Astrocyte (in vitro differentiated cells and primary cell): Measurements from ENCODE around the gene SYVN1. TPM values are rescaled to one million over a fixed set of nuclear protein-coding genes. Genes with fewer than 3 reads are reported as not detected.

Experiments used
- DNase-seq: peaks from one replicate; pipeline ENCODE4 v3.0.0-alpha.2; 2010; ENCODE audit warnings: low read depth
- FAIRE-seq: peaks from 2 replicates; lab custom pipeline; 2011; peaks lifted over from hg19 to GRCh38; lab: Jason Lieb, UNC
- H2AFZ ChIP-seq: 2 replicates; pipeline ENCODE4 v1.6.0; 2012; ENCODE audit warnings: low read depth, low read length, inconsistent platforms
- H3K27ac ChIP-seq: 2 replicates; pipeline ENCODE4 v1.5.1; 2011; ENCODE audit warnings: low read depth, low read length, inconsistent platforms
- H3K27me3 ChIP-seq: 2 replicates; pipeline ENCODE4 v1.6.0; 2011; ENCODE audit warnings: low read length, inconsistent platforms; ENCODE audit not compliant: insufficient read depth
- H3K36me3 ChIP-seq: 2 replicates; pipeline ENCODE4 v1.5.1; 2011; ENCODE audit warnings: low read length, inconsistent platforms; ENCODE audit not compliant: insufficient read depth
- H3K4me1 ChIP-seq: 2 replicates; pipeline ENCODE4 v1.5.1; 2011; ENCODE audit warnings: low read length, inconsistent platforms; ENCODE audit not compliant: insufficient read depth
- H3K4me2 ChIP-seq: 2 replicates; pipeline ENCODE4 v1.6.0; 2012; ENCODE audit warnings: low read length, inconsistent platforms
- H3K4me3 ChIP-seq: 2 replicates; pipeline ENCODE4 v1.5.1; 2011; ENCODE audit warnings: low read depth, mild to moderate bottlenecking, low read length, inconsistent platforms; ENCODE audit not compliant: insufficient read depth
- H3K79me2 ChIP-seq: 2 replicates; pipeline ENCODE4 v1.6.0; 2012; ENCODE audit warnings: mild to moderate bottlenecking, low read length, inconsistent platforms; ENCODE audit not compliant: insufficient read depth
- H3K9ac ChIP-seq: 2 replicates; pipeline ENCODE4 v1.6.0; 2012; ENCODE audit warnings: mild to moderate bottlenecking, low read length, inconsistent platforms
- H3K9me3 ChIP-seq: 2 replicates; pipeline ENCODE4 v1.5.1; 2012; ENCODE audit warnings: low read depth, mild to moderate bottlenecking, low read length, inconsistent platforms; ENCODE audit not compliant: insufficient read depth
- H4K20me1 ChIP-seq: 2 replicates; pipeline ENCODE4 v1.6.0; 2012; ENCODE audit warnings: low read length, inconsistent platforms; ENCODE audit not compliant: insufficient read depth
- H3K27ac Mint-ChIP-seq: one replicate; pipeline ENCODE4 v1.8.0; 2021; ENCODE audit warnings: mild to moderate bottlenecking, mixed read lengths; ENCODE audit not compliant: unreplicated experiment
- H3K27me3 Mint-ChIP-seq: one replicate; pipeline ENCODE4 v1.8.0; 2021; ENCODE audit warnings: low read depth, mixed read lengths; ENCODE audit not compliant: unreplicated experiment
- H3K36me3 Mint-ChIP-seq: one replicate; pipeline ENCODE4 v1.8.0; 2021; ENCODE audit warnings: low read depth, mixed read lengths; ENCODE audit not compliant: unreplicated experiment
- H3K4me1 Mint-ChIP-seq: one replicate; pipeline ENCODE4 v1.8.0; 2021; ENCODE audit warnings: low read depth, mixed read lengths; ENCODE audit not compliant: unreplicated experiment
- H3K4me3 Mint-ChIP-seq: one replicate; pipeline ENCODE4 v1.8.0; 2021; ENCODE audit warnings: mild to moderate bottlenecking, moderate library complexity, mixed read lengths; ENCODE audit not compliant: unreplicated experiment
- H3K9me3 Mint-ChIP-seq: one replicate; pipeline ENCODE4 v1.8.0; 2021; ENCODE audit warnings: mild to moderate bottlenecking, mixed read lengths; ENCODE audit not compliant: unreplicated experiment
- EZH2 ChIP-seq: IDR thresholded peaks from 2 replicates; pipeline ENCODE4 v1.6.1; 2012; ENCODE audit warnings: mild to moderate bottlenecking, low read length, inconsistent platforms; ENCODE audit not compliant: insufficient read depth
- total RNA-seq: library from RNA; stranded (reverse); gene quantifications from 2 replicates; pipeline ENCODE4 v1.2.1, GENCODE V29; 2021
- TF ChIP-seq, protein P1 (sequence below): IDR thresholded peaks from 2 replicates; pipeline ENCODE4 v1.5.1; 2011; ENCODE audit warnings: low read depth, mild to moderate bottlenecking, inconsistent platforms, low read length, moderate library complexity; ENCODE audit not compliant: insufficient read depth

Gene SYVN1
- total RNA-seq, 1 donor from 2014 or later: 43.0 TPM

DNA sequence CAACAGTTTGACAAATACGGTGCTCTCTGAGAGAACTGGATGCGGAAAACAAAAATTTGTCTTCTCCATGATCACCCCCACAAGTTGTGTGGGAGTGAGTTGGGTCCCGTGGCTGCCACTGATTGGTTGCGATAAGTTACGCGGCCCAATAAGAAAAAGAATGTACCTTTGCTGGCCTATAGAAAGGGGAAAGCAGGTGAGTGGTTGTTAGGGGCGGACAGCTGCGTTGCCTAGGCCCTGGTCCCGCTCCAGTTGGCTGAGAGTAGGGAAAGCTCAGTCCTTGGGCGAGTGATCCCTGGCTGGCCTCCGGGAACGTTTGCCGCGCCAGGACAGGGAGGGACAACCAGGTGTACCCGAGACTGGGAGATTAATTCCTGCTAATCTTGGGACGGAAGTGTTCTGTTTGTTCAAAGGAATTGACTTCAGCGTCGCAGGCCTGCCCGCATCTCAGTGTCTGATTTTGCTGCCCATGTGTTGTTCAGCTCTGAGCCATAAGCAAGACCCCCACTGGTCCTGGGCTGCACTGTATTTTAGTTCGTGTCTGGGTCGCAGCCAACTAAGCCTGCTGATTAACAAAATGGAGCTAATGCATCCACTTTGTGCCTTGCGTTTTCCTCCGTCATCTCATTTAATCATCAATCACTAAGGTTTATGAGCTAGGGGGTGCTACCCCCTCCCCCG lies 773 bp upstream of the SYVN1 start:
- peak; percentile 80 for FAIRE-seq
- TF ChIP-seq, protein P1, sequence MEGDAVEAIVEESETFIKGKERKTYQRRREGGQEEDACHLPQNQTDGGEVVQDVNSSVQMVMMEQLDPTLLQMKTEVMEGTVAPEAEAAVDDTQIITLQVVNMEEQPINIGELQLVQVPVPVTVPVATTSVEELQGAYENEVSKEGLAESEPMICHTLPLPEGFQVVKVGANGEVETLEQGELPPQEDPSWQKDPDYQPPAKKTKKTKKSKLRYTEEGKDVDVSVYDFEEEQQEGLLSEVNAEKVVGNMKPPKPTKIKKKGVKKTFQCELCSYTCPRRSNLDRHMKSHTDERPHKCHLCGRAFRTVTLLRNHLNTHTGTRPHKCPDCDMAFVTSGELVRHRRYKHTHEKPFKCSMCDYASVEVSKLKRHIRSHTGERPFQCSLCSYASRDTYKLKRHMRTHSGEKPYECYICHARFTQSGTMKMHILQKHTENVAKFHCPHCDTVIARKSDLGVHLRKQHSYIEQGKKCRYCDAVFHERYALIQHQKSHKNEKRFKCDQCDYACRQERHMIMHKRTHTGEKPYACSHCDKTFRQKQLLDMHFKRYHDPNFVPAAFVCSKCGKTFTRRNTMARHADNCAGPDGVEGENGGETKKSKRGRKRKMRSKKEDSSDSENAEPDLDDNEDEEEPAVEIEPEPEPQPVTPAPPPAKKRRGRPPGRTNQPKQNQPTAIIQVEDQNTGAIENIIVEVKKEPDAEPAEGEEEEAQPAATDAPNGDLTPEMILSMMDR: no peak
- TF ChIP-seq EZH2: no peak

DNA sequence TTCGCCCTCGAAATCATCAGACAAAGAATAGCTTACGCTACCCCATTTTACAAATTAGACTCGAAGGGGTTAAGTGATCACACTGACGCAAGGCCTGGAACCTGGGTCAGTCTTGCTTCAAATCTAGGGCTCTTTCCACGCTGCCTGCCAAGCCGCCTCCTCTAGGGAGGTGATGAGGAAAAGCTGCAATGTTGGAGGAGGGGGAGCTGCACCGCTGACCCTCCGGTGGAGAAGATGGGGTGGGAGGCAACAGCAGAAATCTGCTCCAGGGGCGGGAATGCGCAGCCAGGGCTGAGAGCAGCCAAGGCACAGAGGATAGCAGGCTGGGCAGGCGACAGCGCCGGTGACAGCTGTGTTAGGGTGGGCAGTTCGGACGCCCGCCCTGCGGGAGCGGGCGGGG lies 595 bp downstream of the SYVN1 start:
- peaks cover 8% of the 10 kb centered on the region for H3K4me1 Mint-ChIP-seq
- H3K4me3 ChIP-seq: peak overlapping the region; percentile 88
- peaks cover 50% of the 10 kb centered on the region for H4K20me1 ChIP-seq
- H3K4me3 Mint-ChIP-seq: peak overlapping the region; percentile 99
- TF ChIP-seq, protein P1: no peak
- TF ChIP-seq EZH2: no peak
- no peak for FAIRE-seq
- peak overlapping the region; percentile 100 for H3K27ac Mint-ChIP-seq
- no peaks in the 10 kb centered on the region for H3K27me3 Mint-ChIP-seq
- H3K9ac ChIP-seq: peak overlapping the region; percentile 98
- no peaks in the 10 kb centered on the region for H3K9me3 ChIP-seq
- H3K9me3 Mint-ChIP-seq: no peaks in the 10 kb centered on the region
- H3K4me1 ChIP-seq: peaks cover 13% of the 10 kb centered on the region
- no peaks in the 10 kb centered on the region for H3K27me3 ChIP-seq
- peaks cover 14% of the 10 kb centered on the region for H3K36me3 Mint-ChIP-seq
- peaks cover 24% of the 10 kb centered on the region for H3K36me3 ChIP-seq
- peak overlapping the region; percentile 99 for H3K27ac ChIP-seq
- DNase-seq: no peak
- peak overlapping the region; percentile 85 for H2AFZ ChIP-seq
- peak overlapping the region; percentile 98 for H3K4me2 ChIP-seq
- H3K79me2 ChIP-seq: peaks cover 38% of the 10 kb centered on the region

More for the DNA sequence above, 773 bp upstream of the SYVN1 start:
- Histone ChIP-seq H3K36me3 (peaks cover 12% of the 10 kb centered on the region), H3K4me1 (peaks cover 13% of the 10 kb centered on the region), H3K4me3 (peak overlapping the region; percentile 88), H3K27ac (peak overlapping the region; percentile 99), H3K79me2 (peaks cover 38% of the 10 kb centered on the region), H3K9me3 (no peaks in the 10 kb centered on the region), H4K20me1 (peaks cover 36% of the 10 kb centered on the region), H3K27me3 (no peaks in the 10 kb centered on the region), H3K4me2 (peak overlapping the region; percentile 98), H2AFZ (peak overlapping the region; percentile 85), H3K9ac (peak overlapping the region; percentile 98)
- H3K27ac Mint-ChIP-seq: peak overlapping the region; percentile 100
- H3K36me3 Mint-ChIP-seq: peaks cover 14% of the 10 kb centered on the region
- H3K4me3 Mint-ChIP-seq: peak overlapping the region; percentile 99
- peaks cover 8% of the 10 kb centered on the region for H3K4me1 Mint-ChIP-seq
- DNase-seq: peak; percentile 97
- H3K27me3 Mint-ChIP-seq: peaks cover 4% of the 10 kb centered on the region
- H3K9me3 Mint-ChIP-seq: no peaks in the 10 kb centered on the region
